C4-2B (cell line): Measurements from ENCODE around the gene ALG1L2.
"Not testable (repeated sequence)": the region's sequence is repeated elsewhere in the genome, so short reads cannot be mapped to it uniquely, and the experiment has no call there.

ENCODE experiments used
- H3K27ac ChIP-seq: fragments of 450-650 bp; 2 replicates; pipeline ENCODE4 v1.5.1; 2017
- CTCF ChIP-seq: fragments of 450-650 bp; conservative IDR thresholded peaks from 2 replicates; pipeline ENCODE4 v1.5.1; 2017; ENCODE audit warnings: mild to moderate bottlenecking
- ZFX ChIP-seq: fragments of 450-650 bp; IDR thresholded peaks from 2 replicates; pipeline ENCODE4 v1.6.1; 2017

Gene ALG1L2

GRCh38 chr3:130081351-130081881, at the start of gene ALG1L2:
Gene ALG1L2 (plus strand): TSS chr3:130081831. CDS start chr3:130082017, 186 bp downstream.
- TF ChIP-seq ZFX, result no peak
- no peak for TF ChIP-seq CTCF
- no peak within 1 kb of the TSS for H3K27ac ChIP-seq

GRCh38 chr3:130037126-130037815, 44.4 kb upstream of the ALG1L2 start:
- H3K27ac ChIP-seq, result not testable (repeated sequence)

GRCh38 chr3:130042736-130043135, 38.9 kb upstream of the ALG1L2 start:
- H3K27ac ChIP-seq, result not testable (repeated sequence)

GRCh38 chr3:130043658-130044057, 38.0 kb upstream of the ALG1L2 start:
- H3K27ac ChIP-seq, result not testable (repeated sequence)

GRCh38 chr3:130044370-130044769, 37.3 kb upstream of the ALG1L2 start:
- TF ChIP-seq ZFX (no peak), CTCF (no peak)
- no peak overlapping the region for H3K27ac ChIP-seq

GRCh38 chr3:130048726-130049125, 32.9 kb upstream of the ALG1L2 start:
- TF ChIP-seq CTCF (no peak), ZFX (no peak)
- no peak overlapping the region for H3K27ac ChIP-seq

GRCh38 chr3:130052366-130052765, 29.3 kb upstream of the ALG1L2 start:
- H3K27ac ChIP-seq, result not testable (repeated sequence)

GRCh38 chr3:130052965-130053364, 28.7 kb upstream of the ALG1L2 start:
- H3K27ac ChIP-seq, result not testable (repeated sequence)

GRCh38 chr3:130057536-130058266, 23.9 kb upstream of the ALG1L2 start:
- H3K27ac ChIP-seq, result not testable (repeated sequence)

- not testable (repeated sequence) for H3K27ac ChIP-seq
Measured at GRCh38 chr3:130058267-130058657, 23.4 kb upstream of the ALG1L2 start.

- not testable (repeated sequence) for H3K27ac ChIP-seq
Measured at GRCh38 chr3:130058716-130059115, 22.9 kb upstream of the ALG1L2 start.

- not testable (repeated sequence) for H3K27ac ChIP-seq
Measured at GRCh38 chr3:130059162-130059561, 22.5 kb upstream of the ALG1L2 start.
